Stimulated activated CD4-positive, alpha-beta T cell treated with anti-CD3 and anti-CD28 coated beads, Interleukin-4, amount 100 ng/mL, for 24 hours (primary cell): ENCODE data around the gene PKDCC.
"Not testable (repeated sequence)": the region's sequence is repeated elsewhere in the genome, so short reads cannot be mapped to it uniquely, and the experiment has no call there.

Source experiments
- DNase-seq: peaks from one replicate; pipeline ENCODE4 v3.0.0-alpha.2; 2020

PKDCC gene

GRCh38 chr2:42030829-42031228 is 17.0 kb upstream of the PKDCC start:
- no peak for DNase-seq

- DNase-seq, result no peak
Observed at GRCh38 chr2:42031281-42032223, 16.3 kb upstream of the PKDCC start.

- DNase-seq, result no peak
Observed at GRCh38 chr2:42032224-42032620, 15.6 kb upstream of the PKDCC start.

GRCh38 chr2:42032745-42033144 is 15.1 kb upstream of the PKDCC start:
- no peak for DNase-seq

GRCh38 chr2:42034096-42034495 is 13.7 kb upstream of the PKDCC start:
- DNase-seq, result not testable (repeated sequence)

- DNase-seq, result no peak
Observed at GRCh38 chr2:42035241-42035640, 12.6 kb upstream of the PKDCC start.

GRCh38 chr2:42036413-42036812 is 11.4 kb upstream of the PKDCC start:
- no peak for DNase-seq

GRCh38 chr2:42036940-42037339 is 10.9 kb upstream of the PKDCC start:
- no peak for DNase-seq

GRCh38 chr2:42040643-42041278 is 7.1 kb upstream of the PKDCC start:
- DNase-seq, result no peak

- DNase-seq, result no peak
Observed at GRCh38 chr2:42041377-42042127, 6.3 kb upstream of the PKDCC start.

- no peak for DNase-seq
Observed at GRCh38 chr2:42042631-42043355, 5.0 kb upstream of the PKDCC start.

GRCh38 chr2:42043789-42044394 is 3.9 kb upstream of the PKDCC start:
- no peak for DNase-seq

GRCh38 chr2:42044939-42045338 is 2.9 kb upstream of the PKDCC start:
- no peak for DNase-seq

- no peak for DNase-seq
Observed at GRCh38 chr2:42045352-42045751, 2.5 kb upstream of the PKDCC start.

- no peak for DNase-seq
Observed at GRCh38 chr2:42045848-42046748, 1.7 kb upstream of the PKDCC start.

GRCh38 chr2:42046819-42047487 is 868 bp upstream of the PKDCC start:
- DNase-seq, result no peak

- no peak for DNase-seq
Observed at GRCh38 chr2:42048299-42049220, 739 bp downstream of the PKDCC start.

GRCh38 chr2:42049221-42050009 is 1.6 kb downstream of the PKDCC start:
- no peak for DNase-seq
